ENCODE results near the gene FRMD4A.

DNA sequence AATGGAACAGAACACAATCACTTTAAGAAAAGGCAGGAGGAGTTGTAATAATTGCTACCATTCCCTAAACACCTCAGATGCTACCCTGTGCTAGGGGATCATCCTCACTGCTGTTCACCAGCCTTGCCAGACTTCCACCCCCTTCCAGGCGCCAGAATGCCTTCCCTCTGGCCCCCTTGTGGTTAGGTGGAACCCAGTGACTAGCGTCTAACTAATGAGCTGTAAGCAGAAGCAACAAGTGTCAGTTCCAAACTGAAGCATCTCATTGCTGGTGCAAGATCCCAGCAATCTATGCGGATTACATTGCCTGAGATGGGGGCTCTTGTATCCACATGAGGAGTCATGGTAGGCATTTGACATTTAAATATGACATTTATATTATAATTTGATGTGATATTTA is 86.6 kb downstream of the FRMD4A start:
- TF ChIP-seq, protein P1, sequence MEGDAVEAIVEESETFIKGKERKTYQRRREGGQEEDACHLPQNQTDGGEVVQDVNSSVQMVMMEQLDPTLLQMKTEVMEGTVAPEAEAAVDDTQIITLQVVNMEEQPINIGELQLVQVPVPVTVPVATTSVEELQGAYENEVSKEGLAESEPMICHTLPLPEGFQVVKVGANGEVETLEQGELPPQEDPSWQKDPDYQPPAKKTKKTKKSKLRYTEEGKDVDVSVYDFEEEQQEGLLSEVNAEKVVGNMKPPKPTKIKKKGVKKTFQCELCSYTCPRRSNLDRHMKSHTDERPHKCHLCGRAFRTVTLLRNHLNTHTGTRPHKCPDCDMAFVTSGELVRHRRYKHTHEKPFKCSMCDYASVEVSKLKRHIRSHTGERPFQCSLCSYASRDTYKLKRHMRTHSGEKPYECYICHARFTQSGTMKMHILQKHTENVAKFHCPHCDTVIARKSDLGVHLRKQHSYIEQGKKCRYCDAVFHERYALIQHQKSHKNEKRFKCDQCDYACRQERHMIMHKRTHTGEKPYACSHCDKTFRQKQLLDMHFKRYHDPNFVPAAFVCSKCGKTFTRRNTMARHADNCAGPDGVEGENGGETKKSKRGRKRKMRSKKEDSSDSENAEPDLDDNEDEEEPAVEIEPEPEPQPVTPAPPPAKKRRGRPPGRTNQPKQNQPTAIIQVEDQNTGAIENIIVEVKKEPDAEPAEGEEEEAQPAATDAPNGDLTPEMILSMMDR (IDR thresholded peaks at IDR 0.05; ENCODE audit: low read depth, low read length, poor library complexity, severe bottlenecking) = no peak
- no peak for TF ChIP-seq EZH2phosphoT487 (IDR thresholded peaks at IDR 0.05; ENCODE audit: borderline replicate concordance, low read length)
